SK-N-SH (cell line): ENCODE data around the gene ZBTB46. TPM values are rescaled to one million over a fixed set of nuclear protein-coding genes. Genes with fewer than 3 reads are reported as not detected.

Source experiments
- CTCF ChIA-PET: fragments of 300-600, 350-600 bp; formaldehyde crosslinking; extraction: SDS; loops from one replicate; lab custom pipeline; 2021; lab: Yijun Ruan, JAX
- POLR2A ChIA-PET: fragments of 350-600 bp; sonication (Branson Sonifier 250); formaldehyde crosslinking; extraction: SDS; loops from one replicate; lab custom pipeline; 2020; ENCODE audit warnings: antibody characterized with exemption, inconsistent platforms; lab: Yijun Ruan, JAX
- DNase-seq: peaks from one replicate; pipeline ENCODE4 v3.0.0; 2012
- H2AFZ ChIP-seq: fragments of 200-600 bp; sonication (generic); 2 replicates; pipeline ENCODE4 v1.8.1; 2016; ENCODE audit warnings: antibody characterized with exemption, mild to moderate bottlenecking, low read depth
- H3F3A ChIP-seq: fragments of 200-600 bp; sonication (generic); replicated peaks from 2 replicates; pipeline ENCODE3; 2016; ENCODE audit warnings: antibody characterized with exemption, mild to moderate bottlenecking; ENCODE audit not compliant: insufficient read depth
- H3K27ac ChIP-seq, 2 experiments: fragments of 200-500 bp in 1 of 2; fragments of 200-600 bp in 1 of 2; sonication (Bioruptor generic) in 1 of 2; sonication (generic), shearing (Covaris generic) in 1 of 2; 2 replicates each; pipeline versions ENCODE4 v1.5.1 to v1.6.1; 2014 to 2016; ENCODE audit warnings: low read depth in 2 of 2, inconsistent platforms in 1 of 2, low read length in 1 of 2, mild to moderate bottlenecking in 1 of 2, mixed read lengths in 1 of 2
- H3K27me3 ChIP-seq: fragments of 200-600 bp; sonication (generic), shearing (Covaris generic); 2 replicates; pipeline ENCODE4 v1.6.1; 2016; ENCODE audit warnings: mixed run types; ENCODE audit not compliant: insufficient read depth
- H3K36me3 ChIP-seq, 2 experiments: fragments of 200-500 bp in 1 of 2; fragments of 200-600 bp in 1 of 2; sonication (Bioruptor generic) in 1 of 2; sonication (generic) in 1 of 2; replicated peaks in 1 of 2; 2 replicates each; pipeline versions ENCODE3 to v1.5.1; 2014 to 2016; ENCODE audit warnings: low read length in 1 of 2, mild to moderate bottlenecking in 1 of 2; ENCODE audit not compliant: insufficient read depth in 2 of 2, control insufficient read depth in 1 of 2
- H3K4me1 ChIP-seq, 2 experiments: fragments of 200-500 bp in 1 of 2; fragments of 200-600 bp in 1 of 2; sonication (Bioruptor generic) in 1 of 2; sonication (generic), shearing (Covaris generic) in 1 of 2; 2 replicates each; pipeline versions ENCODE4 v1.5.1 to v1.6.1; 2014 to 2016; ENCODE audit warnings: low read depth in 1 of 2, low read length in 1 of 2, mixed run types in 1 of 2; ENCODE audit not compliant: insufficient read depth in 2 of 2, control insufficient read depth in 1 of 2
- H3K4me2 ChIP-seq: fragments of 200-600 bp; sonication (generic), shearing (Covaris generic); 2 replicates; pipeline ENCODE4 v1.6.1; 2017; ENCODE audit warnings: mixed run types
- H3K4me3 ChIP-seq, 2 experiments: fragments of 200-500 bp in 1 of 2; fragments of 200-600 bp in 1 of 2; sonication (Bioruptor generic) in 1 of 2; sonication (generic), shearing (Covaris generic) in 1 of 2; 2 replicates each; pipeline versions ENCODE4 v1.5.1 to v1.8.1; 2014 to 2016; ENCODE audit warnings: low read depth in 2 of 2, inconsistent platforms in 1 of 2, low read length in 1 of 2, mild to moderate bottlenecking in 1 of 2, mixed read lengths in 1 of 2, moderate library complexity in 1 of 2
- H3K79me2 ChIP-seq: fragments of 200-600 bp; sonication (generic); 2 replicates; pipeline ENCODE4 v1.8.1; 2017; ENCODE audit warnings: mild to moderate bottlenecking; ENCODE audit not compliant: insufficient read depth
- H3K9ac ChIP-seq: fragments of 200-600 bp; sonication (generic); 2 replicates; pipeline ENCODE4 v1.6.1; 2017; ENCODE audit warnings: mixed run types
- H3K9me2 ChIP-seq: fragments of 200-600 bp; sonication (generic); 2 replicates; pipeline ENCODE4 v1.6.1; 2017; ENCODE audit warnings: mixed run types
- H3K9me3 ChIP-seq: fragments of 200-600 bp; sonication (generic); 2 replicates; pipeline ENCODE4 v1.6.1; 2017; ENCODE audit warnings: mixed run types, mild to moderate bottlenecking, moderate library complexity
- H4K20me1 ChIP-seq: fragments of 200-600 bp; sonication (generic); 2 replicates; pipeline ENCODE4 v1.6.1; 2017; ENCODE audit warnings: mild to moderate bottlenecking, mixed run types; ENCODE audit not compliant: insufficient read depth
- EZH2phosphoT487 ChIP-seq: fragments of 200-600 bp; sonication (generic); IDR thresholded peaks from 2 replicates; pipeline ENCODE4 v1.6.1; 2017; ENCODE audit warnings: low read depth, mixed run types, mild to moderate bottlenecking, antibody characterized with exemption, moderate library complexity, borderline replicate concordance
- FOXM1 ChIP-seq: IDR thresholded peaks from 2 replicates; pipeline ENCODE4 v1.4.0; 2012; ENCODE audit warnings: low read depth, mild to moderate bottlenecking
- GATA2 ChIP-seq: sonication (generic); formaldehyde crosslinking; IDR thresholded peaks from 2 replicates; pipeline ENCODE4 v1.5.0; 2020; ENCODE audit warnings: mild to moderate bottlenecking, missing genetic modification reagents
- JUND ChIP-seq: IDR thresholded peaks from 2 replicates; pipeline ENCODE4 v1.4.0; 2012
- RCOR1 ChIP-seq: fragments of 150-350 bp; IDR thresholded peaks from 2 replicates; pipeline ENCODE4 v1.6.1; 2017; ENCODE audit warnings: antibody characterized with exemption, low read length
- RFX5 ChIP-seq: IDR thresholded peaks from 2 replicates; pipeline ENCODE4 v1.6.1; 2012; ENCODE audit warnings: mild to moderate bottlenecking, improper control_type of control experiment, low read length
- YY1 ChIP-seq: IDR thresholded peaks from 2 replicates; pipeline ENCODE4 v1.4.0; 2012; ENCODE audit warnings: low read depth, mild to moderate bottlenecking
- WGBS: methylation state at CpG from one replicate; pipeline ENCODE4 v1.1.6; 2017; ENCODE audit warnings: low lambda C conversion rate; 5-methylcytosine and 5-hydroxymethylcytosine counted together
- polyA plus RNA-seq, 3 experiments: library from polyadenylated mRNA; depleted of rRNA; stranded (reverse); fragments of >200 nt; gene quantifications; 2 replicates each; pipeline ENCODE4 v1.2.3, GENCODE V29; 2012
- TF ChIP-seq, protein P1 (sequence below): IDR thresholded peaks from 2 replicates; pipeline ENCODE4 v1.4.0; 2012; ENCODE audit warnings: low read depth, borderline replicate concordance
- TF ChIP-seq, protein P2 (sequence below): fragments of 150-350 bp; IDR thresholded peaks from 2 replicates; pipeline ENCODE4 v1.6.1; 2016; ENCODE audit warnings: mild to moderate bottlenecking, low read depth, low read length
- TF ChIP-seq, protein P3 (sequence below): IDR thresholded peaks from 2 replicates; pipeline ENCODE4 v1.4.0; 2012; ENCODE audit warnings: low read depth, borderline replicate concordance
- TF ChIP-seq, protein P4 (sequence below): IDR thresholded peaks from 2 replicates; pipeline ENCODE4 v1.4.0; 2012; ENCODE audit warnings: low read depth
- TF ChIP-seq, protein P5 (sequence below): fragments of 150-350 bp; IDR thresholded peaks from 2 replicates; pipeline ENCODE4 v1.6.1; 2017; ENCODE audit warnings: antibody characterized with exemption, low read length, low read depth, borderline replicate concordance
- TF ChIP-seq, protein P6 (sequence below): IDR thresholded peaks from 2 replicates; pipeline ENCODE4; 2012

ZBTB46 gene
- polyA plus RNA-seq, 1 of the 3 experiments (the other 2 are of a cell fraction) = 0.15 TPM

DNA sequence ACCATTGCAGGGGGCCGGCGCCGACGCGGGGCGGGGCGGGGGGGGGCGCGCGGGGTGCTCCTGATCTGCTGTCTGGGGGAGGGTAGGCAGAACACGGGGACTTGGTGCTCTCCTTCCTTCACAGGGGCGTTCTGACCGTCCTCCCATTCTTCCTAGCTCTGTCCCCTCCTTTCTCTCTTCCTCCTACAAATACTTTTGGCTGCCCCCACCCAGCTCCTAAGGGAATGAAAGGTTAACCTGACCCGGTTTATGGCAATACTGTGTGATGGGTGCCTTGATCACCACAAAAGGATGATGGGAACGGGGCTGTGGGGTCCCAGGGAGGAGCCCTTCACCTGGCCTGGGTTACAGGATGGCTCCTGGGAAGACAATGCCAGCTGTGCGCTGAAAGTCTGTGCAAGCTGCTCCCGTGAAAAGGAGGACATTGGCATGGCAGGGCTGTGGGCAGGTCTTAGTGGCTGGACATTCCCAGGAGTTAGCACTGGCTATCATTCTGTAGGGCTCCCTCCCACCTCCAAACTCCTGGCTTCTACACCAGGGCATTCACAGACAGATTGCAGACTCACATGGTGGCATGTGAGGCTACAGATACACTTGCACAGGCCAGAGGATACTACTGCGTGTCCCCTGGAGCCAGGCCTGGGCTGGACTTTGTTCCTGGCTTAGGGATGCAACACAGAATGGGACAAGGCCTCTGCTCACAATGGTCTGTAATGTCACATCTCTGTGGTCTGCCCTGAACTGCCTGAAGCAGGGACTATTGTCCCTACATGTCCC, 32.1 kb upstream of the ZBTB46 start:
- Histone ChIP-seq H2AFZ (no peak overlapping the region), H3K4me3 (peak overlapping the region; percentile 78 to 97; a peak in 1 of 4 replicates), H3K9ac (peak overlapping the region; percentile 95; the same call in 1 of the 2 replicates), H3K27me3 (no peaks in the 10 kb centered on the region), H3K4me2 (peak overlapping the region; percentile 98), H3K27ac (no peak overlapping the region), H3K9me2 (no peaks in the 10 kb centered on the region), H3K9me3 (no peaks in the 10 kb centered on the region), H3K79me2 (peaks cover 47% of the 10 kb centered on the region), H3K4me1 (peaks cover 0 to 24% of the 10 kb centered on the region in 2 experiments; a peak in 1 of 4 replicates), H3K36me3 (peaks cover 8 to 13% of the 10 kb centered on the region in 2 experiments), H4K20me1 (no peaks in the 10 kb centered on the region), H3F3A (peaks cover 3% of the 10 kb centered on the region)
- CTCF ChIA-PET = interaction anchor here (0.7 to 4.2 kb wide), 12 partner anchors 8 to 325 kb away, joined by 3 to 30 read pairs (median 4); no protein-coding TSS in a partner anchor
- POLR2A ChIA-PET = no interaction called here
- no peak for DNase-seq
- no peak for TF ChIP-seq YY1
- TF ChIP-seq RFX5 = no peak
- TF ChIP-seq, protein P1, sequence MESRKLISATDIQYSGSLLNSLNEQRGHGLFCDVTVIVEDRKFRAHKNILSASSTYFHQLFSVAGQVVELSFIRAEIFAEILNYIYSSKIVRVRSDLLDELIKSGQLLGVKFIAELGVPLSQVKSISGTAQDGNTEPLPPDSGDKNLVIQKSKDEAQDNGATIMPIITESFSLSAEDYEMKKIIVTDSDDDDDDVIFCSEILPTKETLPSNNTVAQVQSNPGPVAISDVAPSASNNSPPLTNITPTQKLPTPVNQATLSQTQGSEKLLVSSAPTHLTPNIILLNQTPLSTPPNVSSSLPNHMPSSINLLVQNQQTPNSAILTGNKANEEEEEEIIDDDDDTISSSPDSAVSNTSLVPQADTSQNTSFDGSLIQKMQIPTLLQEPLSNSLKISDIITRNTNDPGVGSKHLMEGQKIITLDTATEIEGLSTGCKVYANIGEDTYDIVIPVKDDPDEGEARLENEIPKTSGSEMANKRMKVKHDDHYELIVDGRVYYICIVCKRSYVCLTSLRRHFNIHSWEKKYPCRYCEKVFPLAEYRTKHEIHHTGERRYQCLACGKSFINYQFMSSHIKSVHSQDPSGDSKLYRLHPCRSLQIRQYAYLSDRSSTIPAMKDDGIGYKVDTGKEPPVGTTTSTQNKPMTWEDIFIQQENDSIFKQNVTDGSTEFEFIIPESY = no peak
- no peak for TF ChIP-seq EZH2phosphoT487
- TF ChIP-seq, protein P2, sequence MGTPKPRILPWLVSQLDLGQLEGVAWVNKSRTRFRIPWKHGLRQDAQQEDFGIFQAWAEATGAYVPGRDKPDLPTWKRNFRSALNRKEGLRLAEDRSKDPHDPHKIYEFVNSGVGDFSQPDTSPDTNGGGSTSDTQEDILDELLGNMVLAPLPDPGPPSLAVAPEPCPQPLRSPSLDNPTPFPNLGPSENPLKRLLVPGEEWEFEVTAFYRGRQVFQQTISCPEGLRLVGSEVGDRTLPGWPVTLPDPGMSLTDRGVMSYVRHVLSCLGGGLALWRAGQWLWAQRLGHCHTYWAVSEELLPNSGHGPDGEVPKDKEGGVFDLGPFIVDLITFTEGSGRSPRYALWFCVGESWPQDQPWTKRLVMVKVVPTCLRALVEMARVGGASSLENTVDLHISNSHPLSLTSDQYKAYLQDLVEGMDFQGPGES = no peak
- TF ChIP-seq FOXM1 = no peak
- TF ChIP-seq, protein P3, sequence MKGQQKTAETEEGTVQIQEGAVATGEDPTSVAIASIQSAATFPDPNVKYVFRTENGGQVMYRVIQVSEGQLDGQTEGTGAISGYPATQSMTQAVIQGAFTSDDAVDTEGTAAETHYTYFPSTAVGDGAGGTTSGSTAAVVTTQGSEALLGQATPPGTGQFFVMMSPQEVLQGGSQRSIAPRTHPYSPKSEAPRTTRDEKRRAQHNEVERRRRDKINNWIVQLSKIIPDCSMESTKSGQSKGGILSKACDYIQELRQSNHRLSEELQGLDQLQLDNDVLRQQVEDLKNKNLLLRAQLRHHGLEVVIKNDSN = no peak
- TF ChIP-seq, protein P4, sequence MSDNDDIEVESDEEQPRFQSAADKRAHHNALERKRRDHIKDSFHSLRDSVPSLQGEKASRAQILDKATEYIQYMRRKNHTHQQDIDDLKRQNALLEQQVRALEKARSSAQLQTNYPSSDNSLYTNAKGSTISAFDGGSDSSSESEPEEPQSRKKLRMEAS = no peak
- TF ChIP-seq, protein P5, sequence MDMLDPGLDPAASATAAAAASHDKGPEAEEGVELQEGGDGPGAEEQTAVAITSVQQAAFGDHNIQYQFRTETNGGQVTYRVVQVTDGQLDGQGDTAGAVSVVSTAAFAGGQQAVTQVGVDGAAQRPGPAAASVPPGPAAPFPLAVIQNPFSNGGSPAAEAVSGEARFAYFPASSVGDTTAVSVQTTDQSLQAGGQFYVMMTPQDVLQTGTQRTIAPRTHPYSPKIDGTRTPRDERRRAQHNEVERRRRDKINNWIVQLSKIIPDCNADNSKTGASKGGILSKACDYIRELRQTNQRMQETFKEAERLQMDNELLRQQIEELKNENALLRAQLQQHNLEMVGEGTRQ = no peak
- no peak for TF ChIP-seq JUND
- TF ChIP-seq, protein P6, sequence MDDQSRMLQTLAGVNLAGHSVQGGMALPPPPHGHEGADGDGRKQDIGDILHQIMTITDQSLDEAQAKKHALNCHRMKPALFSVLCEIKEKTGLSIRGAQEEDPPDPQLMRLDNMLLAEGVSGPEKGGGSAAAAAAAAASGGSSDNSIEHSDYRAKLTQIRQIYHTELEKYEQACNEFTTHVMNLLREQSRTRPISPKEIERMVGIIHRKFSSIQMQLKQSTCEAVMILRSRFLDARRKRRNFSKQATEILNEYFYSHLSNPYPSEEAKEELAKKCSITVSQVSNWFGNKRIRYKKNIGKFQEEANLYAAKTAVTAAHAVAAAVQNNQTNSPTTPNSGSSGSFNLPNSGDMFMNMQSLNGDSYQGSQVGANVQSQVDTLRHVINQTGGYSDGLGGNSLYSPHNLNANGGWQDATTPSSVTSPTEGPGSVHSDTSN = no peak
- TF ChIP-seq GATA2 (CRISPR knock-in tag) = no peak
- no peak for TF ChIP-seq RCOR1
- WGBS = 96% methylated on average over 18 of the region's 18 CpGs
